Endothelial cell of umbilical vein (primary cell): ENCODE measurements around the gene RPS19.

Experiments used
- CTCF ChIP-seq, 2 donors: IDR thresholded peaks; 1 replicate in 1 of 2; 2 replicates in 1 of 2; pipeline ENCODE4 v1.5.1; 2011; ENCODE audit warnings: low read length in 2 of 2, mild to moderate bottlenecking in 2 of 2, moderate library complexity in 2 of 2, control low read depth in 1 of 2, inconsistent platforms in 1 of 2, low read depth in 1 of 2; ENCODE audit not compliant: insufficient read depth in 1 of 2; ENCODE audit errors: extremely low read depth in 1 of 2
- EZH2 ChIP-seq: IDR thresholded peaks from 2 replicates; pipeline ENCODE4 v1.6.1; 2012; ENCODE audit warnings: borderline replicate concordance, low read depth, mild to moderate bottlenecking, moderate library complexity, low read length, inconsistent platforms; ENCODE audit not compliant: severe bottlenecking

- TF ChIP-seq EZH2 (no peak), CTCF (IDR thresholded peaks at IDR 0.05; ENCODE audit: extremely low read depth in 1 of 2, insufficient read depth in 1 of 2, low read depth in 1 of 2, low read length in 2 of 2) (no peak)
Measured at GRCh38 chr19:41862445-41862986, 2.5 kb downstream of the RPS19 start.
